ENCODE results near the gene DCK. TPM values are rescaled to one million over a fixed set of nuclear protein-coding genes. Genes with fewer than 3 reads are reported as not detected.
"Not testable (repeated sequence)": the region's sequence is repeated elsewhere in the genome, so short reads cannot be mapped to it uniquely, and the experiment has no call there.

Gene DCK
- total and polyA plus RNA-seq, 4 donors: 5.3 to 24.3 (median 12.3) TPM

DNA sequence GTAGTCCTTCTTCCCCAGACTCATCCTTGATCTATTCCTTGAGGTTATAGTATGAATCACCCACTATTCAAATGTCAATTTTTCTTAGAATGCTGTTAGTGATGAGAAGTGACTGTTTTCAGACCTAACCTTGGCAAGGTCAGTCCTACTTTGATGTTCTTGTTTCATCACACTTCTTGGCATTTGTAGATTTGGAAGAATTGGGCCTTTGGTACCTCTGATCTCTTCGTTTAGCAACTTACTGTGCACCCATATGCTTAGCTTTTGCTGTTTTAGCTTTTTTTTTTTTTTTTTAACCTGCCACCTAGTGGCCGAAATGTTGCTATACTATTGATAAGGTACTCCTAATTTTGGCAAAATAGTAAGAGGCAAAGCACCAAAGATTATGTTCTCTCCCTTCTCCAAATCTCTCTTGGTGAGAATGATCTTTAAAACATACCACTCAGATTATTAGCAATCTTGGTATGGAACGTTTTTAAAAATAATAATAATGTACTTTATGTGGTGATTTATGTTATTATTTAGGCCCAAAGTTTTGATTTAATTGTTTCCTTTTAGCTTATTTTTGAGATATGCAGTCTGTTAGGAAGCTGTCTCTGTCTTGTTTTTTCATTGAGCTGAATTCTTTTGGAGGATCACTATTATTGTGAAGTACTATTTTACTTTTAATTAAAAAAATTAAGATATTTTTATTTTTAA, 16.6 kb downstream of the DCK start:
- ATAC-seq (ENCODE audit: insufficient read depth, low FRiP score) (peak; percentile 53), DNase-seq (peak in 2 of 3 donors; percentile 73 to 76)
- Histone ChIP-seq H3K4me3 (no peak overlapping the region), H3K4me1 (ENCODE audit: control insufficient read depth in 5 of 5, insufficient read depth in 5 of 5, low read length in 5 of 5) (peaks cover 0 to 4% (median 0%) of the 10 kb centered on the region in 5 donors), H3K9ac (ENCODE audit: insufficient read depth in 1 of 2, low read length in 2 of 2) (peak overlapping the region in 1 of 2 donors; percentile 26), H3K36me3 (ENCODE audit: control insufficient read depth in 4 of 4, insufficient read depth in 4 of 4, low read length in 4 of 4) (no peaks in the 10 kb centered on the region), H3K27me3 (ENCODE audit: control insufficient read depth in 3 of 3, insufficient read depth in 3 of 3, low read length in 2 of 3) (no peaks in the 10 kb centered on the region), H3K9me3 (ENCODE audit: control insufficient read depth in 4 of 4, insufficient read depth in 3 of 4, low read length in 3 of 4) (no peaks in the 10 kb centered on the region), H3K27ac (ENCODE audit: low read depth in 1 of 2, low read length in 1 of 2) (no peak overlapping the region)
- TF ChIP-seq, protein P1, sequence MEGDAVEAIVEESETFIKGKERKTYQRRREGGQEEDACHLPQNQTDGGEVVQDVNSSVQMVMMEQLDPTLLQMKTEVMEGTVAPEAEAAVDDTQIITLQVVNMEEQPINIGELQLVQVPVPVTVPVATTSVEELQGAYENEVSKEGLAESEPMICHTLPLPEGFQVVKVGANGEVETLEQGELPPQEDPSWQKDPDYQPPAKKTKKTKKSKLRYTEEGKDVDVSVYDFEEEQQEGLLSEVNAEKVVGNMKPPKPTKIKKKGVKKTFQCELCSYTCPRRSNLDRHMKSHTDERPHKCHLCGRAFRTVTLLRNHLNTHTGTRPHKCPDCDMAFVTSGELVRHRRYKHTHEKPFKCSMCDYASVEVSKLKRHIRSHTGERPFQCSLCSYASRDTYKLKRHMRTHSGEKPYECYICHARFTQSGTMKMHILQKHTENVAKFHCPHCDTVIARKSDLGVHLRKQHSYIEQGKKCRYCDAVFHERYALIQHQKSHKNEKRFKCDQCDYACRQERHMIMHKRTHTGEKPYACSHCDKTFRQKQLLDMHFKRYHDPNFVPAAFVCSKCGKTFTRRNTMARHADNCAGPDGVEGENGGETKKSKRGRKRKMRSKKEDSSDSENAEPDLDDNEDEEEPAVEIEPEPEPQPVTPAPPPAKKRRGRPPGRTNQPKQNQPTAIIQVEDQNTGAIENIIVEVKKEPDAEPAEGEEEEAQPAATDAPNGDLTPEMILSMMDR (IDR thresholded peaks at IDR 0.05; ENCODE audit: control extremely low read depth, extremely low read depth): peak; percentile 19
- 8 to 12% methylated on average over 3 of the region's 3 CpGs for WGBS, 2 donors

DNA sequence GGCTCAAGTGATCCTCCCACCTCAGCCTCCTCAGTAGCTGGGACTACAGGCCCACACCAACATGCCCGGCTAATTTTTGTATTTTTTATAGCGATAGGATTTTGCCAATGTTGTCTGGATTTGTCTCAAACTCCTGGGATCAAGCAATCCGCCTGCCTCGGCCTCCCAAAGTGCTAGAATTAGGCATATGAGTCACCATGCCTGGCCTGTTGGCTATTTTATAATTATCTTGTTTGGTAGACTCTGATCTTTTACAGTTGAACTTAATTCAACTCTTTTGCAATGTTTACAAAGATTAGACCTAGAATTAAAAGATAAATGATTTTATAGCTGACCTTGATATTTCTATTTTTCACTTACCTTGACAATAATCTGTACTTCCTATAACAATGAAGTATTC, 18.0 kb downstream of the DCK start:
- H3K4me3 ChIP-seq: no peak overlapping the region
- no peak overlapping the region for H3K9ac ChIP-seq (ENCODE audit: insufficient read depth in 1 of 2, low read length in 2 of 2)
- no peaks in the 10 kb centered on the region for H3K36me3 ChIP-seq (ENCODE audit: control insufficient read depth in 4 of 4, insufficient read depth in 4 of 4, low read length in 4 of 4)
- TF ChIP-seq, protein P1 (IDR thresholded peaks at IDR 0.05; ENCODE audit: control extremely low read depth, extremely low read depth): no peak
- H3K27me3 ChIP-seq (ENCODE audit: control insufficient read depth in 3 of 3, insufficient read depth in 3 of 3, low read length in 2 of 3): no peaks in the 10 kb centered on the region
- H3K27ac ChIP-seq (ENCODE audit: low read depth in 1 of 2, low read length in 1 of 2): no peak overlapping the region
- no peak for ATAC-seq (ENCODE audit: insufficient read depth, low FRiP score)
- 96 to 98% methylated on average over 4 of the region's 4 CpGs for WGBS, 2 donors
- DNase-seq: no peak
- H3K9me3 ChIP-seq (ENCODE audit: control insufficient read depth in 4 of 4, insufficient read depth in 3 of 4, low read length in 3 of 4): no peaks in the 10 kb centered on the region
- H3K4me1 ChIP-seq (ENCODE audit: control insufficient read depth in 5 of 5, insufficient read depth in 5 of 5, low read length in 5 of 5): peaks cover 0 to 4% (median 0%) of the 10 kb centered on the region in 5 donors

DNA sequence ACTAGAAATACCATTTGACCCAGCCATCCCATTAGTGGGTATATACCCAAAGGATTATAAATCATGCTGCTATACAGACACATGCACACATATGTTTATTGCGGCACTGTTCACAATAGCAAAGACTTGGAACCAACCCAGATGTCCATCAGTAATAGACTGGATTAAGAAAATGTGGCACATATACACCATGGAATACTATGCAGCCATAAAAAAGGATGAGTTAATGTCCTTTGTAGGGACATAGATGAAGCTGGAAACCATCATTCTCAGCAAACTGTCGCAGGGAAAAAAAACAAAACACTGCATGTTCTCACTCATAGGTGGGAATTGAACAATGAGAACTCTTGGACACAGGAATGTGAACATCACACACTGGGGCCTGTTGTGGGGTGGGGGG, 23.9 kb downstream of the DCK start:
- H3K9ac ChIP-seq (ENCODE audit: insufficient read depth in 1 of 2, low read length in 2 of 2); H3K4me1 ChIP-seq (ENCODE audit: control insufficient read depth in 5 of 5, insufficient read depth in 5 of 5, low read length in 5 of 5); H3K36me3 ChIP-seq (ENCODE audit: control insufficient read depth in 4 of 4, insufficient read depth in 4 of 4, low read length in 4 of 4); H3K27me3 ChIP-seq (ENCODE audit: control insufficient read depth in 3 of 3, insufficient read depth in 3 of 3, low read length in 2 of 3); DNase-seq; H3K27ac ChIP-seq (ENCODE audit: low read depth in 1 of 2, low read length in 1 of 2); H3K9me3 ChIP-seq (ENCODE audit: control insufficient read depth in 4 of 4, insufficient read depth in 3 of 4, low read length in 3 of 4); ATAC-seq (ENCODE audit: insufficient read depth, low FRiP score); H3K4me3 ChIP-seq: not testable (repeated sequence)
- WGBS, 2 donors: 94 to 99% methylated on average over 2 of the region's 2 CpGs

DNA sequence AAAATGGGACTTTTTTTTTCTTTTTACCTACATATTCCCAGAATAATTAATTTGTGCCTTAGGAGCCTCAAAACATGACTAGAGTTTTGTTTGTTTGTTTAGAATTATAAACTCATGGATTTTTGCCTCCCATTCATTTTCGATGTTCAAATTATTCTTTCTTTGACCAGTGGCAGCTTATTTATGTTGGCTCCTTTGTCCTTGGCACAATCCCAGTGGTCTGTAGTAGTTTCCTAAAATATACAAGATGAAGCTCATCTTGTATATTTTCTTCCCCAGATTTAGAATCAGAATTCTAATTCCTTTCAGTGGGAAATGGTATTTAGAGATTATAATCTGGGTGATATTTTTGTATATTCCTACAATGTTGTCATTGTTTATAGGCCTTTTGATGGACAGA, 27.2 kb downstream of the DCK start:
- Histone ChIP-seq H3K4me1 (ENCODE audit: control insufficient read depth in 5 of 5, insufficient read depth in 5 of 5, low read length in 5 of 5) (peaks cover 0 to 4% (median 0%) of the 10 kb centered on the region in 5 donors), H3K27me3 (ENCODE audit: control insufficient read depth in 3 of 3, insufficient read depth in 3 of 3, low read length in 2 of 3) (no peaks in the 10 kb centered on the region), H3K9ac (ENCODE audit: insufficient read depth in 1 of 2, low read length in 2 of 2) (no peak overlapping the region), H3K36me3 (ENCODE audit: control insufficient read depth in 4 of 4, insufficient read depth in 4 of 4, low read length in 4 of 4) (peaks cover 0 to 6% (median 3%) of the 10 kb centered on the region in 4 donors), H3K4me3 (no peak overlapping the region), H3K9me3 (ENCODE audit: control insufficient read depth in 4 of 4, insufficient read depth in 3 of 4, low read length in 3 of 4) (no peaks in the 10 kb centered on the region), H3K27ac (ENCODE audit: low read depth in 1 of 2, low read length in 1 of 2) (no peak overlapping the region)
- 57 to 71% methylated on average over 1 of the region's 1 CpG for WGBS, 2 donors
- TF ChIP-seq, protein P1 (IDR thresholded peaks at IDR 0.05; ENCODE audit: control extremely low read depth, extremely low read depth): no peak
- peak in 1 of 3 donors; percentile 37 for DNase-seq
- no peak for ATAC-seq (ENCODE audit: insufficient read depth, low FRiP score)
